HG03442 (cell line): Measurements from ENCODE around the gene SMAD7.
A peak's percentile ranks its signal among the peaks of the same experiment; 100 is the strongest.

Source experiments
- ATAC-seq: cut with Tn5 transposase; IDR thresholded peaks from one replicate; pipeline ENCODE4 v1.9.1; 2021; ENCODE audit warnings: mild to moderate bottlenecking, moderate library complexity; ENCODE audit not compliant: unreplicated experiment

The SMAD7 gene

DNA sequence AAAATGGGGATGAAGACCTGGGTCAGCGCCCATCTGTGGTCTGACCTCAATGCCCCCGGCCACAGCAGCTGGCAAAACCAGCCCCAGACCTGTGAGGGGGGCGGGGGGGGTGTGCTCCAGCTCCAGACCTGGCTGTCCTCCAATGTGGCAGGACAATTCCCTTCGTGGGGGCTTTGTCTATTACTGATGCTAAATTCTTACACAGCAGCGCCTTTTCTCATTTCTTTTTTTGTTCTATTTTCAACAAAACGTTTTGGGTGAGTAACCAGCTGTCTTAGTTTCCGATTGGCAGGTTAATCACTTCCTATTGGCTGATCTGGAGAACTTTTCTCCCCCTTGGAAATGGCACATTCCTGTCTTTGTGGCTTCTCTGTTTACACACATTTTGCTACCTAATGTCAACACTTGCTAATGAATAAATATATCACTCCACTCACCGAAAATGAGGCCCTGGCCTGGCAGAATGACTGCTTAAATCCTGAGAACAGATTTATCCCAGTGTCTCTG lies 4.4 kb downstream of the SMAD7 start:
- no peak for ATAC-seq

DNA sequence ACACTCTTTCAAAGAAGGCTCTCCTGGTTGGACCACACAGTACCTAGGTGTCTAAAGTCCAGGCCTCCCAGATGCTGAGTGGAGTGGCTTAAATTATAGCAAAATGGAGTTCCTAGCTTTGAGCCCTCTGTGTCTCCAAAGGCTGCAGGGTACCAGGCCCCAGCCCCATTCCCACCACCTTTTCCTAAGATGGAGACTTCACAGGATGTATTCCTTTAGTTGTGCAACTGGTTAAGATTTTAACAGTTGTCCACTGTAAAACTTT lies 4.9 kb downstream of the SMAD7 start:
- no peak for ATAC-seq

DNA sequence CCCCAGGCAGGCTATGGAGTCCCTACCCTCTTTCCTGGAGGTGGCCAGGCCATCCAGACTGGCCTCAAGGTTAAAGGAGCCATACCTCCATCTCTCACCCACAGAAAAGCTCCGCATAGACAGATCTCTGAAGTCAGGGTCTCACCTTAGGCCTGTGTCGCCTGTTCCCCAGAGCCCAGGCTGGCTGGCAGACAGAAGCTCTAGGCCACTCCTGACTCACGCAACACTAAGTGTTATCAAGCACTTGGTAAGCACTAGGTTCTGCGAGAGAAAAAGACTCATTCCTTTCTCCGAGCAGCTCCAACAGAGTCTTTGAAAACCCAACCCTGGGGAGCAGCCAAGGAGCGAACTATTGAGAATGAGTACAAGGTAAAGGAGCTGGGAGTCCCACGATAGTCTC lies 6.1 kb downstream of the SMAD7 start:
- ATAC-seq, result no peak

DNA sequence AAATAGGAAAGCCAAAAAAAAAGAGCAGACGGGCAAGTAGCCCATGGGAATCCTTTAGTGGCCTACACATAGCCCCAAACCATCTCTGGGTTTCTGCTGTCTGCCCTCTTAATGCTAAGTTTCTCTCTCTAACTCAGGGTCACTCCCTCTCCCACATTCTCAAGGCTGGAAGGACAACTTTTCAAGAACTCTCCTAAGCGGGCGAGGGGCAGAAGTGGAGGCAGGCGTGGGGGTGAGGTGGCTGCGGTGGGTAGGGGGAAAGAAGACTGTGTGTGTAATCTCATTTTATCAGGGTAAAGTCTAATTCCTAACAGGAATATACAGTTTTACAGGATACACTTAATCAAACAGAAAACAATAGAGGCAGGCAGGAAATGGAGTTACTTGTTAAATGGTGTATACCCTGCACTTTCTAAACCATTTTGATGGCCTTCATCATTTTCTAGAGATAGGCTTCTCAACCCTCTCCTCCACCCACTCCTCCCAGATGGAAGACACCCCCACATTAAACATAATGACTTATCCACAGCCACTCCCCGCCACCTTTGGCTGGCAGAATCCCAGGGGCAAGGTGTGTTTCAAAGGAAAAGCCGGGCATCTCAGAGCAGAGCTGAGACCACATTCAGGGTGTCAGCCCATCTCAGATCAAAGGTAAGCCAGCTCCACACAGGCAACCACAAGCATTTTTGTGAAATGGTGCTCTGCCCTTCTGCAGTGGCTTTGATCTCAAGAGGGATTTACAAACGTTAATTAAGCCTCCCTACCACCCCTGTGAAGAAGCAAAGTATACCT lies 6.8 kb downstream of the SMAD7 start:
- ATAC-seq, result no peak

DNA sequence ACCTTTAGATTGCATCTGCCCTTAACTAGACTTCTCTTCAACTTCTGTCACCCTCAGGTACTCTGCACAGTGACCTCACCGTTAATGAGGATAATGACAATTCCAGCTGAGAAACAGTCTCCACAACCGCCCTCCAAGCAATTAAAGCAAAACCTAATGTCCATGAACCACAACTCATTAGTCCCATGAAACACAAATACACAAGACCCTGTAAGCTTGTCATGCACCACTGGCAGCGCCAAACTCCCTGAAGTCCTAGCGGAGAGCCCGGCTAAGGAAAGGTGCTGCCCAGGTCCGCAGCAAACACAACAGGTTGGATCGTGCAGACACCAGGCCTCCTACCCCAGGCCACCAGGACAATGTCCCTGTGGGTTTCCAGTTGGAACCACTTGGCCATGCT lies 7.4 kb downstream of the SMAD7 start:
- ATAC-seq, result no peak

DNA sequence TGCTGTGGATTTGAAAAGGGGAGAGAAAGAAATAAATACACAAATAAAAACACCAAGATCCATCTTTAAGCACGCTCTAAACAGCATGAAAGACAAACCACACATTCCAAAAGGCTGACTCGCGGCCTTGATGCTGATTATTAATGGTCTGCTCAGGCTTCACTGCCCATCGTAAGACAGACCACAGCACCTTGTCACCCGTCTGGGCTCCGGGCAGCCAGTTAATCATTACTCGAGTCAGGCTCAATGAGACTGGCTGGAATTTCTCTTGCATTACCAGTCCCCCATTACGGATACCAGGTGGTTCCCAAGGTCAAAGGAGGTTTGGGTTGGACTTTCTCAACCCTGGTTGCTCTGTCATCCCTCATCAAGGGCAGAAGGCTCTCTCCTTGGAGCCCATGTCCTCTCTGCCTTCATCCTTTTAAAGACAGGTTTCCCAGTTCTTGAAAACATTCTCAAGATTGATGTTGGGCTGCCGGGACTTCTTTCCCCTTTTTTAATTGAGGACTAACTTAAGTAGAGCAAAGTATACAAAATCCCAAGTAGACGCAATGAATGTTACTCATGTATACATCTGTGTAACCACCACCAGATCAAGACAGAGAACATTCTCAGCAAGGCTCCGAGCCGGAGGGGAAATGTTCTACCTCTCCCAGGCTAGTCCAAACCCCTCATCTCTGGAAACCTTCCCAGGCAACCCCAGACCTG lies 8.1 kb downstream of the SMAD7 start:
- no peak for ATAC-seq

DNA sequence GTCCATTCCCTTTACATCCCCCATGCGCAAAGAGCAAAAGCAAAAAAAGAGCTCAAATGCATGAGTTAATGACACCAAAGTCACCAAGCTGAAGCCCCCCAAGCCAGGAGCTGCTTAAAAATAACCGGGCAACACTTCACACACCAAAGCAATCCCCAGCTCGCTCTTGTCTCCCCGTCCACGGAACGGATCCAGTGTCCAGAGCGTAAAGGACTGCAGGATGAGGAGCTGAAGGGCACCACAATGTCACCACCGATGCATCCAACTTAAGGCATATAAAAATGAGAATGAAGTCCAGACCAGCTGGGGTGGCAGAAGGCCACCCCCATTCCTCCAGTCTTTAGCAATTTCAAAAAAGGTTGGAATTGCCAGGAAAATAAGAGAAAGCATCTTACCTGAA lies 8.7 kb downstream of the SMAD7 start:
- no peak for ATAC-seq

DNA sequence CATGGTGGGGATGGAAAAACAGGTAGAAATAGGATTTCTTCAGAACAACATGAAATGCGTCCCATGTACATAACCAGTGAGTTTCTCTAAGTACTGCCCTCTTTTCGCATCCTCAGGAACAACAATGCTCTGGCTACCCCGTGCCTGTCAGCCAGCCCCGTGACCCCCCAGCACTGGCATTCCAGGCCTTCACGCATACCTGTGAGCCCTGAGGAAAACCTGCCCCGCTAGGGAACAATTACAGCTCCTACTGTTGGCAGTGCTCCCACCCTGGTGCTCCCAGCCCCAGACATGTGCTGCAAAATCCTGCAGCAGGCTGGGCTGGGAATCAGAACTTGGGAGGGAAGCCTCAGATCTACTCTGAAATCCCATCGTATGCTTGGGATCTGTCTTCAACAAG lies 9.1 kb downstream of the SMAD7 start:
- ATAC-seq, result no peak

DNA sequence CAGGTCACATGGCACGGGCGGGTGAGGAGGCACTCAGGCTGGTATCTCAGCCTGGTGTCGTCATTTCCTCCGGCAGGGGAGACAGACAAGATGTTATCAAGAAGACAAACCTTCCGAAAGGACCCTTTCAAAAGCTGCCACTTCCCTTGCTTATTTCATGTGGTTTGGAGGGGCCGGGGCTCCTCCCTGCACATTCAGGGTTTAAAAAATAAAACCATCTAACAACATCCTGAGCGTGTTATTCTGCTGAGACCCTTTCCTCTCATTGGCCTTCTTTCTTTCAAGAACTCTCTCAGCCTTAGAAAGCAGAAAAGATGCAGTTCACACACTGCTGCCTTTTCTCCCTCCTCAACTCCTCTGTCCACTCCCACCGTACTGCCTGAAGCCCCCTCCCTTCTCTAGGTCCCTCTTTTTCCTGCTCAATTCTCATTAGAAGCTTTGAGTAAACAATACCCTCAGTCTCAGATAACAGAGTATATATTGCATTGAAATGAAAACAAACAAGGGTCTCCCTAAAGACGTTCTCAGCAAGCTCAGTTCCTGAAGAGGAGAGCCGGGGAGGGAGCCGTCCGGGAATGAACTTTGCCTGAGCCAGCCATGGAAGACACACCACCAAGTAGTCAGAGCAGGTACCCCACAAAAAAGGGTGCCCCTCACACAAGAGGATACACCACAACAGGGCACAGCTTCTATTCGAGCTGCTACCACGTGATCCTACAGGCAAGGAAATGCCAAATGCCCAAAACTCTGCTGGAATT lies 9.7 kb downstream of the SMAD7 start:
- peak; percentile 59 for ATAC-seq

DNA sequence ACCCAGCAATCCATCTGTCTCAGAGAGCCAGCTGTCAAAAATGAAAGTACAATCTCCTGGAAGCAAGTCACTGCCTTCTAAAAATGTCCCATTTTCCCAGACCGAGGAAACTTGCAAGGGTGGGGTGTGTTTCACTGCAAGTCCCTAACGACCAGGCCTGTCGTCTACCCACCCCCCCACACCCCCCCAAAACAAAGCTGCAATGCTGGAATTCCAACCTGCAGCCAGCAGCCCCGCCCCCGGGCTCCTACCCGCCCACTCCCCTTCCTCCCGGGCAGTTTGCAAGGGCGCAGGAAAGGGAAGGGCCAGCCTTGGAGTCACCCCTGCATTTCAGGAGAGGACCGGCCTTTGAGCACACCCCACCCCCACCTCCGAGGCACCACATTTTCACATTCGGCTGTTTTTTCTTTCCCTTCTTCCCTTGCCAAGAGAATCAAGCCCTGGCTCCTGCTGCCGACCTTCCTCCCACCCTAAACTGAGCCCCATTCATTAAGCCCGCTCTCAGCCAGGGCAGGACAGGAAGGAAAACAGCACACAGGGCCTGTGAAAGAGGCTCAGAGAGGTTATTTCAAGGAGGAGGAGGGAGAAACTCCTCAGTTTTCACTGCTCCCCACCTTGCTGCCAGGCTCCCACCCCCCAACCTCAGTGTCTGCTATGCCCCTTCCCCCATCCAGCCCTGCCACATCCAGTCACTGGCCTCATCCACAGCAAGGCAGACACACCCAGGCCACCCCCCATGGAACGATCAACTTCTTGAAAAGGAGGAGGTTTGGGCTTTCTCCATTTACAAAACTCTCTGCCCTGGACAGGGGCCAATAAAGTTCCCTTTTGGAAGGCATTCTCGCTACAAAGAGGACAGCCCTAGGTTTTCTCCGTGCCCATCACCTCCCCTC lies 11.3 kb downstream of the SMAD7 start:
- ATAC-seq, result no peak

DNA sequence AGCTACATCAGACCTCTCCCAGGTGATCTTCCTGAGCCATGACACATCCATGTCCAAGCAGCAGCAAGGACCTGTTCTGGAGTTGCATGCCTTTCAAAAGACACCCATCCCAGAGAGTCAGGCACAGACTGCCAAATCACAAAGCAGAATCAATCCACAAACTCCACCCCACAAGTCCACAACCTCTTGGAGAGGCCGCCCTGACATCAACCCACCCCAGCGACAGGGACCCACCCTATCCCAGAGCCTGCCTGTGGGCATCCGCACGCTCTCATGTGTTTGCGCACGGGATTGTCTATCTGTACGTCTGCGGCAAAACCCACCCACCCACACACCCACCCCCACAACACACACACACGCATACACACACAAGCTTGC lies 11.9 kb downstream of the SMAD7 start:
- ATAC-seq, result no peak

DNA sequence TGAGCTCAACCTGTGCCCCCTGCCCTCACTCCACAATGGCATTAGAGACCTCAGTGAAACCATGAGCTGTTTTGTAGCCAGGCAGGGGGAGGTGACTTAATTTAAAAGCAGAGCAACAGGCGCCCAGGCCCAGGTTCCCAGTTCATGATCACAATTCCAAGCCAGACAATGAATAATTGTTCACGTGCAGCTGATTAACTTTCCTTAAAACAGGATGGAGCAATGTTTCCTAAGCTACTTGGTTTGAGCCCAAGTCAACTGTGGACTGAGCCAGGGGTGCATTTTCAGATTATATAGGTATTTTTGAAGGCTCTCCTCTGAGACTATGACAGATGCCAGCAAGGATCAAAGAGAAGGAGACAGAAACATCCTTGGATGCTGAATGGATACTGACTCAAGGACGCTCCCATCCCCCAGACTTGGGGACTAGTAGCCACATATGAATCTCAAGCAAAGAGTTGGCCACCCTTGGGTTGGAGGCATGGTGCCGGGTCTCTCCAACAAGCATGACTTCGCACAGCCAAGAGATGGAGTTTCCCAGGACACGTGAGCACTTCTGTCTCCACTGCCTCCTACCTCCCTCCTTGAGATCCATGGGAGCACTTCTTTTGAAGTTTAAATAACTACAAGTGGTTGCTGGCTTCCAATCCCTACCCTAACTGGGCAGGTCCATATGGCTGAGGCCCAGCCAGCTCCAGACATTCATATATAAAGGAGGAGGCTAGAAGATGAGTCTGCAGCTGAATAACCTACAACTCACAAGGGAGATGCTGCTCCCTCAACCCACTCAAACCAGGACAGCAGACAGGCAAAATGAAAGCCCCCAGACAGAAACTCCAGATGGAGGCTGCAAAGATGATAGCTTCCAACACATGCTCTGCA lies 12.7 kb downstream of the SMAD7 start:
- ATAC-seq, result no peak

DNA sequence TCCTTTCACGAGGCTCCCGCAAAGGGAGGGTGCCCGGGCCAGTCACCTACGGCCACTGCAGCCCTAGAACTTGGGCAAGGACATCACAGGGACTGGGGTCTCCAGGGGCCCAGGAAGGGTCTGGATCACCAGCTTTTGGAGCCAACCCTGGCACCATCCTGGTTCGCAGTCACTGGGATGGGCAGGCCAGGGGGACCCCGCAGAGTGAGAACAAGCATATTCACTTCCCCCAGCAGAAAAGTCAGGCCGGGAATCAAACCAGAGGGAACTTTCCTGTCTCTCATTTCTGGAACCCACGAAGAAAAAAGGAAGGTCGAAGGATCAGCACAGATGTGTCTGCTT lies 15.4 kb downstream of the SMAD7 start:
- no peak for ATAC-seq

DNA sequence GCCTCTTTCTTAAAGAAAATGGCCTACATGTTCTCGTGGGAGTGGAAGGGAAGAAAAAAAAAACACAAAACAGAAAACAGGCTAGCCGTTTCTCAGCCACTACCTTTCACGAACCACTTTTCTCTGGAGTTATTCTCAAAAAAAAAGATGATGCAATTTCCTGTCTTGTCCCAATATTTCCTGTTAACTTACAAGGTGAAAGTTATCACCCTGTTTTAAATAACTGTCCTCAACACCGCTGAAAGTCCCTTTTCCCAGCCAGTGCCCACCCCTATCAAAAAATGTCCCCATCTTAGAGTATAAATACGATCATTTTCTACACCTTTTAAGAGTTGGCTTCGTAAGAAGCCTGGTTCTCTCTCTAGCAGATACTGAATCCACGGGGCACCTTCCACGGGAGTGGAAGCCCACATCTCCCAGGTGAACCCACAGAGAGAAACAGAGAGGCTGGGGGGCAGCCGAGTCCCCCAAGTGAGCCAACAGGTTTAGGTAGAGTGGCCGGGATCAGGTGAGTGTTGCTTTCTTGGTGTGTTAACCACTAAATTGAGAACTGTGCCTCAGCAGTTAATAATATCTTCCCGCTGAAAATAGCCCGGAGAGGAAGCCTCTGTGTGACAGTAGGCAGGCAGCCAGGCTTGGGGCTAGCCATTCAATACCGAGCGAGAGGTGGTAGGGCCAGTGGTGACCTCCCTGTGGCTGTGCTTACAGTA lies 15.9 kb downstream of the SMAD7 start:
- peak; percentile 52 for ATAC-seq

DNA sequence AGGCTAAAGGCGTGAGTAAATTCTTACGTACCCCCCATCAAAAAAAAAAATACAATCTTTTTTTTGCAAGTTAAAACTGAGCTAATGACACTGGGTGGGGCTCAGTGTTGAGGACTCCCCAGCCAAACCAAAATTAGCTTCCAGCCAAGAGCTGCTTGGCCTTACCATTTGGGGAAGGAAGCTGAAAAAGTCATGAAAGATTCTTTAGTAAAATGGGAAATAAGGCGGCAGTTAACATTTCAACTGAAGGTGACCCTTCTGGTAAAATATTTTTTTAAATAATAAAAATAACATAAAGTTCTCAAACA lies 16.4 kb downstream of the SMAD7 start:
- no peak for ATAC-seq

DNA sequence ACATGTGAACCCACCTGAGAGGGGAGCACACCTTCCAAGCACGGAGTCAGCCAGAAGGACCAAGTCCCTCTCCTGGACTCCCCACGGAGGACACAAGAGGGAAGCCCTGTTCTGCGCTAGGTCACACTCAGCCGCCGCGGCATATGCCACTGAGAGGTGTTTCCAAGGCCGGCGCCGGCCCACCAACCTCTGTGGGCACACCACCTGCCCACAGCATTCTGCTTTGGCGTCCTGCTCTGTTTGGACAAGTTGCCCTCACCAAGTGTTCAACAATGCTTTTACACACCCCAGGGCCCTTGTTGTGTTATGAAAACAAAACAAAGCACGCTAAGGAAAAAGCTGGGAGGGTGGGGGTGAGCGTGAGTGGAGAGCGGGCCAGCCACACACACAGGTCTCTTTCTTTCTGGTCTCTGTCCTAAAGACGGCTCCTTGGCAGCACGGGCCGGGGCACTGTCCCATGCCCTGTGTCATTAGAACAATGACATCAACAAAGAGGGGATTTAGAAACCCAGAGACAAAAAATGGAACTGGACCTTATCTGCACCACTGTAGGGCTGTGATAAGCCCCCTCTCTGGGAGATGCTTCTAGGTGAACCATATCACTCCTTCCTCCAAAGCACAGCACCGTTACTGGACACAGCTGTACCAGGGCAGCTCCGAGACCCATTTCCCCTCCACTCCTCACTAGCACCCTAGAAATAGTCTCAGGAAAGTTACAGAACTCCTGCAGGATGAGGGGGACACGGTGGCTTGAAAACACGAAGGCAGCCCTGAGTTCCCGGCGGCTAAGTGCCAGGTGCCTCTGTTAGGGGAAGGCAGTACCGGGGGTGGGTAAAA lies 17.0 kb downstream of the SMAD7 start:
- no peak for ATAC-seq

DNA sequence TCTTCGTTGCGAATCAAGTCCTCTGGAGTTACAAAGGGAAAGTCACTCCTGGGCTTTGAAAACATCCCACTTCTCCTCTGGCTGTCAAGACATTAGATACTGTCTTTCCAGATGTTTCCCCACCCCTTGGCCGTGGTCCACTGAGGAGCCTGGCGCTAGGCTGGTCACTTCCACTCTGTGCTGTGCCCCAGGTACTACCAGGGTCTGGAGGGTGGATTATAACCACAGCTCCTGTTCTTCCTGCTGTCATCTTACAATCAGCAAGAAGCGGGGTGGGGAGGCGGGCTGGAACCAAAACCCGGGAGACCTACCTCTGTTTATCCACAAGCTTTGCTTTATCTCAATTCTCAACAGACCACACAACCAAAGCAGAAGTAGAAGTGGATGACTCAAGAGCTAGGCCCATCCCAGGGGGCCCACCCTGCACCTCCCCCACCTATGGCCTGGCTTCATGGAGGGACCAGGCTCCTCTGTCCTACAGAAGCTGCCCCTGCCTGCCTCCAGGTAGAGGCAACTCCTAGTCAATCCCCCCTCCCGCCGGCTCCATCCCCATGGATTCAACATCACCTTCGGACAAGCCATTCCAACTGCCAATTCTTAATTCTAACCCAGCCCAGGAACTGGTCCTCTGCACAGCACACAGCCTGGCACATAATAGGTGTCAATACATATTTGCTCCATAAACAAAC lies 17.8 kb downstream of the SMAD7 start:
- no peak for ATAC-seq

DNA sequence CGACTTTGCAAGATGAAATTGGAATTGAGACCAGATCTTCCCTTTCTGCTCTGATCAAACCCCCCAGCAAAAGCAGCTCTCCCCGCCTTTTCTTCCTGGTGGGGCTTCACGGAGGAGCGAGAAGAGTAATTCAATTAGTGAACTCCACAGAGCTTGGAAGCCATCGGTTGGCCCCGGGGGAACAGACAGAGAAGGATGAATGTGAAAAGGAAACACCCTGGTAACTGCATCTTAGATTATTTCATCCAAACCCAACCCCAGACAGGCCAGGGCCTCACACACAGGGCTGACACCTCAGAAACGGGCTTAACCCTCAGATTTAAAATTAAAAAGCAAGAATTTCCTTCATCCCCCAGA lies 18.3 kb downstream of the SMAD7 start:
- ATAC-seq, result no peak
